SU-DHL-6 (cell line): ENCODE results near the gene BCL2L1.

Experiments used
- CTCF ChIP-seq: fragments of 200-600 bp; sonication (generic); IDR thresholded peaks from one replicate; pipeline ENCODE4 v1.5.1; 2017; ENCODE audit warnings: antibody characterized with exemption, mild to moderate bottlenecking, low read length, moderate library complexity; ENCODE audit not compliant: insufficient read depth, poor library complexity, severe bottlenecking
- EZH2phosphoT487 ChIP-seq: fragments of 200-600 bp; sonication (generic), shearing (Covaris generic); conservative IDR thresholded peaks from 2 replicates; pipeline ENCODE4 v1.6.1; 2018; ENCODE audit warnings: mild to moderate bottlenecking, antibody characterized with exemption, low read length, moderate library complexity, mixed read lengths

- no peak for TF ChIP-seq CTCF
- TF ChIP-seq EZH2phosphoT487, result no peak
These were observed 41.4 kb downstream of the BCL2L1 start for GRCh38 chr20:31681128-31681727.
